Loucy (cell line): ENCODE data around the gene MCM5.

Experiments used
- CTCF ChIP-seq: fragments of 200-600 bp; sonication (generic); conservative IDR thresholded peaks from 2 replicates; pipeline ENCODE4 v1.5.1; 2014; ENCODE audit warnings: mild to moderate bottlenecking, antibody characterized with exemption, low read length
- EZH2phosphoT487 ChIP-seq: fragments of 200-600 bp; IDR thresholded peaks from 2 replicates; pipeline ENCODE4 v1.6.1; 2018; ENCODE audit warnings: antibody characterized with exemption, mild to moderate bottlenecking, moderate library complexity, borderline replicate concordance

GRCh38 chr22:35430897-35431322, 31.0 kb downstream of the MCM5 start:
- TF ChIP-seq EZH2phosphoT487 (no peak), CTCF (peak; percentile 91)
